Stimulated activated CD8-positive, alpha-beta memory T cell treated with anti-CD3 and anti-CD28 coated beads, Interleukin-4, amount 100 ng/mL, for 48 hours (primary cell): ENCODE data around the gene ANKRD40CL.
"Not testable (repeated sequence)": the region's sequence is repeated elsewhere in the genome, so short reads cannot be mapped to it uniquely, and the experiment has no call there.

Source experiments
- DNase-seq: peaks from one replicate; pipeline ENCODE4 v3.0.0-alpha.2; 2020

ANKRD40CL gene

GRCh38 chr17:50758524-50758923 lies 8.8 kb downstream of the ANKRD40CL start:
- DNase-seq: no peak

DNA sequence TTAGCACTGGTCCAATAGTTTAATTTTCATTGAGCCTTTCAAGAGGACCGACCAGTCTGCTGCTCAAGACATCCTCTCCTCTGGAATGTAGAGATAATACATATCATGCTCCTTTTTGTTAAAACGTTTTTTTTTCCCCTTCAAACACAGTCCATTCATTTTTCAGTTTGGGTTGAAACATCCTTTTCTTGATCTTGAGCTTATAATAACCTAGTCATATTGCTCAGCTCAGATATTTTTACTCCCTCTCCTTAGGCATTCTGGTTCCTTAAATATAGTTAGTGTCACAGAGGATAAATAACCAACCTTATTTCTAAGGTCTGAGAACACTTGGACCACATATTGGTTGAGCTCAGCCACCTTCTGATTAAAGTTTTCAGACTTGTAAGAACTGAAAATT lies 12.8 kb downstream of the ANKRD40CL start:
- no peak for DNase-seq

GRCh38 chr17:50749245-50749644 lies 18.1 kb downstream of the ANKRD40CL start:
- no peak for DNase-seq

DNA sequence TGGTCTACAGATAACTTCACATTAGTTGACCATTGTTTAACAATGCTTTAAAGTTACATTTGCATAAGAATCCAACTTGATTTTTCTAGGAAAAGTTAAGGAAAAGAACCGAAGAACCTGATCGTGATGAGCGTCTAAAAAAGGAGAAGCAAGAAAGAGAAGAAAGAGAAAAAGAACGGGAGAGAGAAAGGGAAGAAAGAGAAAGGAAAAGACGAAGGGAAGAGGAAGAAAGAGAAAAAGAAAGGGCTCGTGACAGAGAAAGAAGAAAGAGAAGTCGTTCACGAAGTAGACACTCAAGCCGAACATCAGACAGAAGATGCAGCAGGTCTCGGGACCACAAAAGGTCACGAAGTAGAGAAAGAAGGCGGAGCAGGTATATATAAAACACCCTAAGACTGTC lies 21.7 kb downstream of the ANKRD40CL start:
- no peak for DNase-seq

DNA sequence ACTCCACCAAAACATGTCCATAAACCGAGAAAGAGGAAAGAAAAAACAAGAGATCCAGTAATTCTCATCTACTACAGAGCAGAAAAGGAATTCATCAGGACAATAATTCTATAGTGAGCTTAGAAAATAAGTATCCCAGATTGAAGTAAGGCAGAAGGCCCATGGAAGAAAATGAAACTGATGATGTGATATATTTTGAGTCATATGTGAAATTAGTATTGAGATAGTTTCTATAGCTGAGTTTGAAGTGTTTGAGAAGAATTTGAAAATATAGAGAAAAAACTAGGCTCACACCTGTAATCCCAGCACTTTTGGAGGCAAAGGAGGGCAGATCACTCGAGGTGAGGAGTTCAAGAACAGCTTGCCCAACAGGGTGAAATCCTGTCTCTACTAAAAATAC lies 28.2 kb downstream of the ANKRD40CL start:
- DNase-seq: no peak

- peak; percentile 46 for DNase-seq
Observed at GRCh38 chr17:50737118-50737698, 30.1 kb downstream of the ANKRD40CL start.

GRCh38 chr17:50735287-50735686 lies 32.0 kb downstream of the ANKRD40CL start:
- DNase-seq: no peak

DNA sequence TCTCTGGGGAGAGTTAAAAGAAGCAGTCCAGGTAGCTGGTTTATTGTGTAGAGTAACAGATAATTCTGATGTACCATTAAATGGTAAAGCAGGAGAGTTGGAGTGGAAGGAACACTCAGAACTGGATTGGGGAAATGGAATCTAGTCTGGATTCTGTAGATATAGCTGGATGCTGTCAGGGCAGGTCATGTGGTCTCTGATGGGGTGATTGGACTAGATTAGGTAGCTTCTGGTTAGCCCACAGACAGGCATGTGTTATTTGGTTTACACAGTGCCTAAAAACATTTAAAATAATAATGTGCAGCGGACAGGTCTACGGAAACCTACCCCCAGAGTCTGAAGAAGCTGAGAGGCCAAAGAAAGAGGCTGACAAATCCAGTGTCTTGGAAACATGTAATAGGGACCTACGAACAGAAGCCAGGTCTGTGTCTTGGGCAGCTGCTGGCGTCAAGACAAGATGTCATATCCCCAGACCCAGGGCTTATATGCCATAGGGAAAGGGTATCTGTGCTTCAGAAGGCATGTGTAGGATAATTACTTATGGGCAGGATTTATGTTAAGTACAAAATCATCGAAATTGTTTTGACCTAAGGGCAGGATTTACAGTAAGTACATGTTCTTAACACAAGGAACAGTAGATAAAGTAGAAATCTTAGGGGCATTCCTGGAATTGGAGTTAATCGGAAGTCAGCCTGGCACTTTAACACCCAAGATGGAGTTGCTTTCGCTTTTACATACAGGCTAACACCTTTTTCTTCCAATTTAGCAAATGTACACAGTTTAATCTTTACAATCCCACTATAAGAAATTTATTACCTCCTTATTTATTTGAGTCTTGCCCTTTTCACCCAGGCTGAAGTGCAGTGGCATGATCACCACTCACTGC lies 35.5 kb downstream of the ANKRD40CL start:
- no peak for DNase-seq

- DNase-seq: no peak
Observed at GRCh38 chr17:50728881-50729765, 38.2 kb downstream of the ANKRD40CL start.

- DNase-seq: no peak
Observed at GRCh38 chr17:50728112-50728429, 39.2 kb downstream of the ANKRD40CL start.

DNA sequence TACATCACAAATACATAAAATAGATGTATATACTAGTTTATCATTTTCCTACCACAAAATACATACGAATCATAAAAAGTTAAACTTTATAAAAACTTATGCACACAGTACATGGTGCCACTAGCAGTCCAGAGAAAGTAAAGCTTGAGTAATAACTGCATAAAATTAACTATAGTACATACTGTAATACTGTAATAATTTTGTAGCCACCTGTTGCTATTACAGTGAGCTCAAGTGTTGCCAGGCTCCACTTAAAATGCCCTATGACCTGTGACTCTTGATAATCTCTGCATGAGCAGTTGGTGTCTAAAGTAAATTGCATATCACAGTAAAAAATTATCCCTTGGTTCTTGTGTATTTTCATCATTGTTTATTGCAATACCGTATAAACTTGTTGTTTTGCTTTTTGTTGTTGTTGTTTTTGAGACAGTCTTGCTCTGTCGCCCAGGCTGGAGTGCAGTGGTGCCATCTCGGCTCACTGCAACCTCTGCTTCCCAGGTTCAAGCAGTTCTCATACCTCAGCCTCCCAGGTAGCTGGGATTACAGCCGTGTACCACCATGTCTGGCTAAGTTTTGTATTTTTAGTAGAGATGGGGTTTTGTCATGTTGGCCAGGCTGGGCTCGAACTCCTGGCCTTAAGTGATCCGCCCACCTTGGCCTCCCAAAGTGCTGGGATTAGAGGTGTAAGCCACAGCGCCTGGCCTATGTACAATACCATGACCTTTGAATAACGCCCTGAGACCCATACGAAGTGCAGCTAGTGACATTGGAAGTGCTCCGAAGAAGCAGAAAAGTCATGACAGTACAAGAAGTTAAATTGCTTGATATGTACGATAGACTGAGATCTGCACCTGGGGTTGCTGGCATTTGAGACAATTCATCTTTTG lies 41.3 kb downstream of the ANKRD40CL start:
- DNase-seq: no peak

- not testable (repeated sequence) for DNase-seq
Observed at GRCh38 chr17:50724622-50725021, 42.7 kb downstream of the ANKRD40CL start.

DNA sequence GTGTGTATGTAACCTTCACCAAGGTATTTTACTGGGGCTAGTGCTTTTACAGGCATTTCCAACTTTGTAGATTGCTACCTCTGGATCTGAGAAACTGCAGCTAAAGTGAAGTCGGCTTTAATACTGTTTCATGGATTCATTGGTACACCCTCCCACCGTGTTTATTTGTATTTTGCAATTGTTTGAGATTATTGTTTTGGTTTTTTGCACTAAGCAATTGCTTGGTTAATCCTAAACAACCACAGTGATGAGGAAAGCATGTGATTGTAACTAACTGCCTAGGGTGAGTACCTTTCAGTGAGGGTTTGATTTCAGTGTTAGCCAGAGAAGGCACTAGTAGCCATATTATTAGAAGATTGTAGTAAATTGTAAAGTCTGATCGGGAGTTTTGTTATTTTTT lies 44.6 kb downstream of the ANKRD40CL start:
- DNase-seq: no peak

DNA sequence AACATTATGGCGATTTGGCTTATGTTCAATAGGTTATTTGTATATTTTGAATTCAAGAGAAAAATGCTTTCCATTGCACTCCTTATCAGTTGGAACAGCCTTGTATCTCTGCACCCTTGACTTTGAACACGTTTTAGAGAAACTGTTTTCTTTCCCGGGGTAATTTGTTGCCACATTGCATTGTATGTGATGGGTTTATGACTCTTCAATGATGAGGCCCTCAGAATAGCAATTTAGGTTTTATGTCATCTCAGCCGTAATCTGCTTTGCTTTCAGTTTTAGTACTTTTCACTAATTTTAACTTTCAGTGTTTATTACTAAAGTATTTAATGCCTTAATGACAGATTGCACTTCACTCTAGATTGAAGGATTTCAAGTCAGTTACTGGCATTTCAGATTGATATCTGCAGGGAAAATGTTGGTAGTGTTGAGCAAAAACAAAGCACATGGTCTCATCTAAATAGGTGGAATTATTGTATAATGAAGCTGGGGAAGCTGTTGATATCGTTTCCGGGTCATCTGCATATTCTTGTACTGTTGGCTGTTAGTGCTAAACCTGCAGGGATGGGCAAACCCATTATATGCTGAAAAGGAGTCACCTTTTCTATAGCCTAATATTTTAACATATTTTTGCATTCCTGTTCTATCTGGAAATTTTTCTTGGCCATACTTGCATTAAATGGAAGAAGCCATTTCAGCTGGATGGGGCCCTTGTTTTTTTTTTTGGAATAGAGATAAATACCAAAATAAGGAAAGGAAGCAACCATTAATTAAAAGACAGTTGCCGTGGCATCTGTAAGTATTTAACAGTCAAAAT lies 45.9 kb downstream of the ANKRD40CL start:
- no peak for DNase-seq

- DNase-seq: no peak
Observed at GRCh38 chr17:50719924-50720794, 47.2 kb downstream of the ANKRD40CL start.

- DNase-seq: peak; percentile 94
Observed at GRCh38 chr17:50719144-50719923, 48.0 kb downstream of the ANKRD40CL start, which contains the start of gene LUC7L3. LUC7L3 (plus strand) TSS chr17:50719603; CDS start chr17:50719733, 130 bp downstream.

DNA sequence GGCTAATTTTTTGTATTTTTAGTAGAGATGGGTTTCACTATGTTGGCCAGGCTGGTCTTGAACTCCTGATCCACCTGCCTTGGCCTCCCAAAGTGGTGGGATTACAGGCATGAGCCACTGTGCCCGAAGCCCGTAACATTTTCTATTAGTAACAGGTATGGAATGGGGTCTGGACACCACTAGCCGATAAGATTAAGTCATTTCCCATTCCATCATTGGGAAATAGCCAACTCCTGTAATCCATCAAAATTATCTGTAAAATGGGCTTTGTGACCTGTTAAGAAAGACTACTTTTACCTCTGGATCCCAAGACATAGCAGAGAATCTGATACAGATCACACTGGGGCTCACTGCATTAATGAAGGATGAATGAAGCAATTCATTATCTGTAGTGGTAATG lies 51.8 kb downstream of the ANKRD40CL start:
- no peak for DNase-seq

- no peak for DNase-seq
Observed at GRCh38 chr17:50712641-50713040, 54.7 kb downstream of the ANKRD40CL start.
